ENCODE data around the gene SNUPN.

SNUPN gene

DNA sequence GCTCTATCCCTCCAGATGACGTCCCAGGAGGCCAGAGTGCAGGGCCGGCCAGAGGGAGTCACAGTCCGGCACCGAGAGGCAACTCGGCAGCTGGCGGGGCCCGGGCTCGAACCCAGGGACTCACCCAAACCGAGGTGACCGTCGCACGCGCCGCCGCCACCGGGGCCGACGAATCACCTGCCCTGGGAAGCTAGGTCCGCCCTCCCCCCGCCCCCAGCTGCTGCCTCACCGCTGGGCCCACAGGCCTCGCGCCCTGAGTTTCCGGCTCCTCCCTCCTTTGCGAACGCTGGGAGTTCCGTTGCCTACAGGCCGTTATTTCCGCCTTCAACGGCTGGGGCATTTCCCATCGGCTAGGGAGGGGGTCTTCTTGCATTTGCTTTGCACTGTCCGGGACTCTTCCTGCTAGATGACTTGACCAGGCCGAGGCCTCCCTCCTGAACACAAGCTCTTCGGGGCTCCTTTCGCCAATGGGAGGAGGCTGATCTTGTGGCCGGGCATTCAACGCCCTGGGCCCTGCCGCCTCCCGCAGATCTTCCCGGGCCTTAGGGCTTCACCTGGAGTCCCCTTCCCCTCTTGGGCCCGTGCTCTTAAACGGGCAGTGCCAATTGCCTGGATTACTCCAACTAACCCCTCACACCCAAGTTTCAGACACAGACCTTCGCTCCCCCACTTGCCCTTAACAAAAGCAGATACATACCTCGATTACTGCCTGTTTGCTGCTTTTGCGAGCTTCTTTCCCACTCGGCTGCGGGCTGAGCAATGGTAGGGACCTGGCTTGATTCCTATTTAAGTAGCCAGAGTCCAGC is at the start of gene SNUPN:
Gene SNUPN, minus strand, starts transcription at position 184 of the 806 bp plus-strand sequence. CDS start 4,674 bp downstream, outside the sequence.
- DNase-seq, result peak; percentile 93

- no peak for DNase-seq
Measured at GRCh38 chr15:75674366-75674765, 48.8 kb upstream of the SNUPN start.

DNA sequence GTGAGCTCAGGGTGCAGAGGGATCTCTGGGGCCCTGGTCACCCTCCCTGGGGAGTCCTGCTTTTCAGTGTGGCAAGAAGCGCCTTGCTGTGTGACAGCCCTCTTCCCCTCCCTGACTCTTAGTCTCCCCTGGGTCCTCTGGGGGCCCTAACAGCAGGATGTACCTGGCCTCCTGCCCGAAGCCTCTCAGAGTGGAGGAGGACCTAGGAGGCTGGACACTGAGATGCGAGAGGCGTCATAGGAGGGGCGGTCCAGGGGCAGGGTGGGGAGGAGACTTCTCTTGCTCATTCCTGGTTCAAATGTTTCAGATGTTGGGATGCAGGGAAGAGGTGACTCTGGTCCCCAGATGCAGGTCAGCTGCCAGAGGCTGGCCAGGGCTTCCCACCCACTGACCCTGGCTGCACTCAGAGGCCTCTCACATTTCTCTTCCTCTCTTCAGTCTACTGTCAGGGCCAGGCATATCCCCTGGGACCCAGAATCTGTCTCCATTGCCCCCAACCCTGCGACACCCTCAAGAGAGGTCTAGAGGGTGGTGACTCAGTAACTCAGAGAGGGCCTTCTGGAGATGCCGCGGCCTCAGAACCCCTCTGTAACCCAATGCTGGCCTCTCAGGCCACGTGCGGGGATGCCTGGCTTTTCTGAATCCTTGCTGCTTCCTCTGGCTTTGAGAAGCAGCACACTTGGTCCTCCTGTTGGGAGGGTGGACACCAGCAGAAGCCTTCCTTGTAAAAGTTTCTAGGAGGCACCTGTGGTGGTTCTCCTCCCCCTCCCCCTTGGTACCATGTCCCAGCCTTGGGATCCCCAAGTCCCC is 48.1 kb upstream of the SNUPN start:
- no peak for DNase-seq

DNA sequence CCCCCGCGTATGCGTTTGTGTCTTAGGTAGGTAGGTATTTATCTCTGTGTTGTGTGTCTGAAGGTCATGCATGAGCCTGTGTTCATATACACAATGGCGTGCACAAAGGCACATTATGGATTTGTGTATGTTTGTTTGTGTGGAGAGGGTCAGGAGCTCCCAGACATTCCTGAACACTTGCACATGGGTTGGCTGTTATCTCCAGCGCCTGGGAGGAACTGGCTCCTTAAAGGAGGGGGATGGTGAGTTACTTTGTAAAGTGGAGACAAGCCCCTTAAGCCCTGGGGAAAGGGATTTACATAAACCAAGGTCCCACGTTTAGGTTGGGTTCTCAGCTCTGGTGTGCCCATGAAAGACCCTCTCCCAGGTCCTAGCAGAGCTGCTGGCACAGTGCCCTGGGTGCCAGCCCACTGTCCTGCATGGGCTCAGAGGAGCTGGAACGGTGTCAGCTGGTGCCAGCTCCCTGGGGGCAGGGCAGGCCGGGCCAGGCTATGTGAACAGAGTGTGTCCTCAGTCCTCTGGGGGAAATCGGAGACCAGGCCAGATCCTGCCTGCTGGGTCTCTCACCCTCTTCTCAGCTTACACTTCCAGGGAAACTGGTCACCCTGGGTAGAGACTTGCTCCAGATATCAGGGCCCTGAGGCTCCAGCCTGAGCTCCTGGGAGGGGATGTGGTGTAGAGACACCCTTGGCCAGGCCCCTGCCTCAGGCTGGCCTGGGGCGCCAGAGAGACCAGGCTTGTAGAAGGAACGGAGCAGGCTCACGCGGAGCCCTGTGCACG is 47.3 kb upstream of the SNUPN start:
- no peak for DNase-seq

- no peak for DNase-seq
Measured at GRCh38 chr15:75671730-75672602, 46.4 kb upstream of the SNUPN start.

- DNase-seq, result no peak
Measured at GRCh38 chr15:75669879-75670212, 44.3 kb upstream of the SNUPN start.

GRCh38 chr15:75669191-75669878 is 43.8 kb upstream of the SNUPN start:
- no peak for DNase-seq

GRCh38 chr15:75666823-75667501 is 41.4 kb upstream of the SNUPN start:
- no peak for DNase-seq

DNA sequence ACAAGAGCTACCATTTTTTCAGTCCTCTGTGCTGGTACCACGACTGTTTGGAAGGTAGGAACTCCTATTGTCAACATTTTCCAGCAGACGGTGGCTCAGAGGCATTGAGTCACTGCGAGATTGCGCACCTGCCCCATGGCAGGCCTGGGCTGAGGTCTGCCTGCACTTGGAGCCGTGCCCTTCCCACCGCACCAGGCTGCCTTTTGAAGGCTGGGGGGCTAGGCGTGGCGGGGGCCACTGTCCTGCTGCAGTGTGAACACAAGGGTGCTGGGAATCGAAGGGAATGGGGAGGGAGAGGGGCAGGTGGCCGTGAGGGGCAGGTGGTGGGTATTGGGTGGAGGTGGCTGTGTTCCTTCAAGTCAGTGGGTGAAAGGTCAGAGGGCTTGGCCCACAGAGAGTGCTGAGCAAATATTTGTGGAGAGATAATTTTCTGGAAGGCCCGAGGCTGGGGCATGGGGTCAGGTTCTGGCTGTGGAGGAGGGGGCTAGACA is 38.5 kb upstream of the SNUPN start:
- no peak for DNase-seq

- DNase-seq, result no peak
Measured at GRCh38 chr15:75662823-75663519, 37.4 kb upstream of the SNUPN start.

DNA sequence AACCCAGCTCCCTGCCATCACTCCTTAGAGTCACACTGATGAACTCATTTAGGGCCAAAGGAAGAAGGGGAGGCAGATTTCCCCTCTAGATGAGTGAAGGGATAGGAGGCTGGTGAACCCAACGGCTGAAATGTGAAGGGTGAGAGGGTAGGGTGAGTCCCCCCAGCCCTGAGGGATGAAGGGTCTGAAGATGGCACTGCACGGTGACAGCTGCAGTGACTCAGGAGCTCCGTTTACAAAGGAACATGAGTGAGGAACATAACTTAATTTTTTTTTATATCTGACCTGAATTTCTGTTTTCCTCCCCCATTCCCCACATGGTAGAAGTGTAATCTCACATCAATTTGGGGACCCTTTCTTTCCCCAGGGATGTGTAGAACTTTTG is 36.2 kb upstream of the SNUPN start:
- no peak for DNase-seq

DNA sequence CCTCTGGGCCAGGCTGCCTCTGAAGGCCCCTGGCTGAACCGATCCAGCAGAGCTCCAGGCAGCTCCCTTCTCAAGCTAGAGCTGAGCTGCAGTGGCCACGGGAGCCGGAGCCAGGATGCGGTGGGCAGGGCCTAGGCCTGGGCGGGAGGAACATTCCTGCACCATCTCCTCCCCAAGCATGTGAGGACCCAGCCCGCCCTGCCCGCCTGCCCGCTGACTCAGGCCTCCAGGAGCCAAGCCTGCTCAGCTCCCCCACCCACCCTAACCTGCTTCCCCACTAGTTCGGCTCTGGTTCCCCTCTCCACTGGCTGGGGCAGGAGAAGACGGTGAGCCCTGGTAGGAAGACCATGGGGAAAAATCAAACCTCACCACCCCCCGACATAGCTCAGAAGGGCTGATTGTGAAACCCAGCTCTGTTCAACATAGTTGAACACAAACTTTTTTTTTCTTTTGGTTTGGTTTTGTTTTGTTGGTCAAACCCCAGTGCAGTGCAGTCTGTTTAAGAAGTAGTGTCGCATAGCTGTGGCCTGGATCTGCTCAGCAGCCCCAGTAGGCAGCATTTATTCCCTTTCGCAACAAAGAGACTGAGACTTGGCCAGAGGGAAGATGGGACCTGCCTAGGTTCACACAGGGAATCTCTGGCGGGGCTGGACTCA is 35.7 kb upstream of the SNUPN start:
- no peak for DNase-seq

- no peak for DNase-seq
Measured at GRCh38 chr15:75659928-75660645, 34.6 kb upstream of the SNUPN start.

- no peak for DNase-seq
Measured at GRCh38 chr15:75659141-75659771, 33.7 kb upstream of the SNUPN start.

DNA sequence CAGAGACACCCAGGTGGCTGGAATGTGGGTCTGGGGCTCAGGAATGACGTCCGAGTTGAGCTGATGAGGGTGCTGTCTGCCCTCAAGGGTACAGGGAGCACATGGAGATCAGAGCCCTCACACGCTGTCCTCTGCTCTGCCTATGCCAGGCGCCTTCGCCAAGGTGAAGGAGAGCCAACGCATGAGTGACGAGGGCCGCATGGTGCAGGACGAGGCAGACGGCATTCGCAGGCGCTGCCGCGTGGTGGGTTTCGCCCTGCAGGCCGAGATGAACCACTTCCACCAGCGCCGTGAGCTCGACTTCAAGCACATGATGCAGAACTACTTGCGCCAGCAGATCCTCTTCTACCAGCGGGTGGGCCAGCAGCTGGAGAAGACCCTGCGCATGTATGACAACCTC is 31.3 kb upstream of the SNUPN start:
- no peak for DNase-seq

GRCh38 chr15:75656331-75656730 is 30.8 kb upstream of the SNUPN start:
- no peak for DNase-seq

- DNase-seq, result no peak
Measured at GRCh38 chr15:75655931-75656330, 30.4 kb upstream of the SNUPN start.

DNA sequence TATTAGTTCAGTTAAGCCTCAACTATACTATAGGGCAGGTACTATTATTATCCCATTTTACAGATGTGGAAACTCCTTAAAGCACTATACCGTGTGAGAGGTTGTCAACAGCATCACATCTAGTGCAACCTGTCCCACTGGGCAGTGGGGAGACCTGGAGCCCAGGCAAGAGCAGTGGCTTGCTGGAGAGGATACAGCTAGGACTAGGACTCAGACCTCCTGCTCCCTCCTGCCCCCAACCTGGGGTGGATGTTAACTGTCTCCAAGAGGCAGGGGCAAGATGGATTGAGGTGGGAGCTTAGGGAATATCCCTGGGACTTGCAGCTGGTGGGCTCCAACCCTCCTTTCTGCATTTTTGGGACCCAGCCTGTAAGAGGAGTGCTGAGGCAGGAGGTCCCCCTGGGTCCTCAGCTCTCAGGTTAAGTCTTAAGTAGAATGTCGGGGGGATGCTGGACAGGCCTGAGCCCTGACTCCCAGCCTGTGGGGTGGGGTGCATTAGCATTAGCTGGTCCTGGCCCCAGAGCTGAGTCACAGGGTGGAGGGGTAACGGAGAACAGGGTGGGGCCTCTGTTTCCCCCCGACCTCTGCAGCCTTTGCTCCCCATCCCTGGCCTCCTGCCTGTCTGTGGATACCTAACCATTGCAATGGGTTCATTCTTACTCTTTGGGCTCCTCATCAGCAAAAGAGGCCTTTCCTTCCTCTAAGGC is 28.8 kb upstream of the SNUPN start:
- DNase-seq, result no peak
